GM21619 (cell line): Measurements from ENCODE around the gene CAMTA1.

Source experiments
- ATAC-seq: cut with Tn5 transposase; IDR thresholded peaks from one replicate; pipeline ENCODE4 v1.9.1; 2021; ENCODE audit not compliant: unreplicated experiment

Gene CAMTA1

GRCh38 chr1:7648761-7649384 lies 863.6 kb downstream of the CAMTA1 start:
- no peak for ATAC-seq

- no peak for ATAC-seq
Observed at GRCh38 chr1:7650801-7651200, 865.5 kb downstream of the CAMTA1 start.

GRCh38 chr1:7651203-7651602 lies 865.9 kb downstream of the CAMTA1 start:
- ATAC-seq: no peak

GRCh38 chr1:7652061-7652460 lies 866.8 kb downstream of the CAMTA1 start:
- ATAC-seq: no peak

- no peak for ATAC-seq
Observed at GRCh38 chr1:7652515-7653098, 867.4 kb downstream of the CAMTA1 start.

GRCh38 chr1:7654725-7655124 lies 869.5 kb downstream of the CAMTA1 start:
- ATAC-seq: no peak

- no peak for ATAC-seq
Observed at GRCh38 chr1:7655354-7655753, 870.1 kb downstream of the CAMTA1 start.

GRCh38 chr1:7656557-7657215 lies 871.4 kb downstream of the CAMTA1 start:
- no peak for ATAC-seq

GRCh38 chr1:7657287-7658016 lies 872.2 kb downstream of the CAMTA1 start:
- ATAC-seq: no peak

- no peak for ATAC-seq
Observed at GRCh38 chr1:7658099-7658498, 872.8 kb downstream of the CAMTA1 start.

- ATAC-seq: no peak
Observed at GRCh38 chr1:7659514-7659913, 874.3 kb downstream of the CAMTA1 start.

GRCh38 chr1:7663451-7664146 lies 878.3 kb downstream of the CAMTA1 start:
- ATAC-seq: no peak

GRCh38 chr1:7664147-7664892 lies 879.1 kb downstream of the CAMTA1 start:
- ATAC-seq: no peak

- ATAC-seq: no peak
Observed at GRCh38 chr1:7664893-7665250, 879.6 kb downstream of the CAMTA1 start.

GRCh38 chr1:7666249-7666648 lies 881.0 kb downstream of the CAMTA1 start:
- ATAC-seq: no peak

GRCh38 chr1:7667159-7667558 lies 881.9 kb downstream of the CAMTA1 start:
- ATAC-seq: no peak

GRCh38 chr1:7667625-7668218 lies 882.5 kb downstream of the CAMTA1 start:
- ATAC-seq: peak; percentile 54

- no peak for ATAC-seq
Observed at GRCh38 chr1:7669559-7670311, 884.5 kb downstream of the CAMTA1 start.

GRCh38 chr1:7670334-7671145 lies 885.3 kb downstream of the CAMTA1 start:
- ATAC-seq: no peak
